HepG2 (cell line): Measurements from ENCODE around the gene PRR15L.

Source experiments
- ARNT ChIP-seq: fragments of 450-650 bp; IDR thresholded peaks from 2 replicates; pipeline ENCODE4 v1.6.1; 2017
- ATM ChIP-seq: fragments of 450-650 bp; IDR thresholded peaks from 2 replicates; pipeline ENCODE4 v1.7.1; 2017; ENCODE audit warnings: mild to moderate bottlenecking, borderline replicate concordance
- EZH2 ChIP-seq: conservative IDR thresholded peaks from 2 replicates; pipeline ENCODE4 v1.6.1; 2012; ENCODE audit warnings: mild to moderate bottlenecking, low read depth, low read length, moderate library complexity
- REPIN1 ChIP-seq: sonication (generic); formaldehyde crosslinking; IDR thresholded peaks from 2 replicates; pipeline ENCODE4 v1.8.0; 2022; ENCODE audit warnings: missing genetic modification reagents, low read depth, mild to moderate bottlenecking, borderline replicate concordance
- TAF1 ChIP-seq: sonication (generic); formaldehyde crosslinking; IDR thresholded peaks from 2 replicates; pipeline ENCODE4 v1.4.0; 2020; ENCODE audit warnings: missing genetic modification reagents
- TF ChIP-seq, protein P1 (sequence below): sonication (generic); formaldehyde crosslinking; IDR thresholded peaks from 2 replicates; pipeline ENCODE4 v1.5.0; 2020; ENCODE audit warnings: mild to moderate bottlenecking, missing genetic modification reagents, moderate library complexity
- TF ChIP-seq, protein P2 (sequence below): sonication (generic); formaldehyde crosslinking; IDR thresholded peaks from 2 replicates; pipeline ENCODE4 v1.4.0; 2020; ENCODE audit warnings: missing genetic modification reagents

DNA sequence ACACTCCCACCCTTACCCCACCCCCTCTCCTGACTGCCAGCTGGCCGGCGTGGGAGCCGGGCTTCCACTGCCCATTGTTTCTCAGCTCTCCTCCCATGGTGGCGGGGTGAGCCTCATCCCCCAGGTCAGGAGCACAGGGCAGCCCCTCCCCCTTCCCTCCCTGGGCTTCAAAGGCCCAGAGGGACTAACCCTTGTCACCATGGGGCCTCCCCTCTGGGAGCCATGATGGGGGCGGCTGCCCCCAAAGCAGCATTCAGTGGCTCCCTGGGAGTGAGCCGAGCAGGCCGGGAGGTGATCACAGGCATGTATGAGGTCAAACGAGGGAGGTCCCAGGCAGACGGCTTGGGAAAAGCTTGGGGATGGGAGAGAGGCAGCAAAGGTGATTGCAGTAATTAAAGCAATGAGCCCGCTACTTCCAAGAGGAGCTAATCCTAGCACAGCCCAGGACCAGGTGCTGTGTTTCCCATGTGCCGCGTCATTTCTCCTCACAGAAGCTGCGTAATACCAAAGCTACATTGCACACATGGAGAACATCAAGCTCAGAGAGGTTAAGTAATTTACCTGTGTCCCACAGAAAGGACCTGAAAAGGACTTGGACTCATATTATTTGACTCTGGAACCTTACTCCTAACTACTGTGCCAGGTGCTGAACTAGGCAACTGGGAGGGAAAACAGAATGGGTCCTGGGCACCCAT is 37.7 kb upstream of the PRR15L start:
- TF ChIP-seq ATM (no peak), REPIN1 (CRISPR knock-in tag) (no peak), ARNT (no peak), TAF1 (CRISPR knock-in tag) (no peak), EZH2 (no peak; the same call in 1 of the 2 replicates)
- TF ChIP-seq, protein P1, sequence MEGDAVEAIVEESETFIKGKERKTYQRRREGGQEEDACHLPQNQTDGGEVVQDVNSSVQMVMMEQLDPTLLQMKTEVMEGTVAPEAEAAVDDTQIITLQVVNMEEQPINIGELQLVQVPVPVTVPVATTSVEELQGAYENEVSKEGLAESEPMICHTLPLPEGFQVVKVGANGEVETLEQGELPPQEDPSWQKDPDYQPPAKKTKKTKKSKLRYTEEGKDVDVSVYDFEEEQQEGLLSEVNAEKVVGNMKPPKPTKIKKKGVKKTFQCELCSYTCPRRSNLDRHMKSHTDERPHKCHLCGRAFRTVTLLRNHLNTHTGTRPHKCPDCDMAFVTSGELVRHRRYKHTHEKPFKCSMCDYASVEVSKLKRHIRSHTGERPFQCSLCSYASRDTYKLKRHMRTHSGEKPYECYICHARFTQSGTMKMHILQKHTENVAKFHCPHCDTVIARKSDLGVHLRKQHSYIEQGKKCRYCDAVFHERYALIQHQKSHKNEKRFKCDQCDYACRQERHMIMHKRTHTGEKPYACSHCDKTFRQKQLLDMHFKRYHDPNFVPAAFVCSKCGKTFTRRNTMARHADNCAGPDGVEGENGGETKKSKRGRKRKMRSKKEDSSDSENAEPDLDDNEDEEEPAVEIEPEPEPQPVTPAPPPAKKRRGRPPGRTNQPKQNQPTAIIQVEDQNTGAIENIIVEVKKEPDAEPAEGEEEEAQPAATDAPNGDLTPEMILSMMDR = no peak
- TF ChIP-seq, protein P2, sequence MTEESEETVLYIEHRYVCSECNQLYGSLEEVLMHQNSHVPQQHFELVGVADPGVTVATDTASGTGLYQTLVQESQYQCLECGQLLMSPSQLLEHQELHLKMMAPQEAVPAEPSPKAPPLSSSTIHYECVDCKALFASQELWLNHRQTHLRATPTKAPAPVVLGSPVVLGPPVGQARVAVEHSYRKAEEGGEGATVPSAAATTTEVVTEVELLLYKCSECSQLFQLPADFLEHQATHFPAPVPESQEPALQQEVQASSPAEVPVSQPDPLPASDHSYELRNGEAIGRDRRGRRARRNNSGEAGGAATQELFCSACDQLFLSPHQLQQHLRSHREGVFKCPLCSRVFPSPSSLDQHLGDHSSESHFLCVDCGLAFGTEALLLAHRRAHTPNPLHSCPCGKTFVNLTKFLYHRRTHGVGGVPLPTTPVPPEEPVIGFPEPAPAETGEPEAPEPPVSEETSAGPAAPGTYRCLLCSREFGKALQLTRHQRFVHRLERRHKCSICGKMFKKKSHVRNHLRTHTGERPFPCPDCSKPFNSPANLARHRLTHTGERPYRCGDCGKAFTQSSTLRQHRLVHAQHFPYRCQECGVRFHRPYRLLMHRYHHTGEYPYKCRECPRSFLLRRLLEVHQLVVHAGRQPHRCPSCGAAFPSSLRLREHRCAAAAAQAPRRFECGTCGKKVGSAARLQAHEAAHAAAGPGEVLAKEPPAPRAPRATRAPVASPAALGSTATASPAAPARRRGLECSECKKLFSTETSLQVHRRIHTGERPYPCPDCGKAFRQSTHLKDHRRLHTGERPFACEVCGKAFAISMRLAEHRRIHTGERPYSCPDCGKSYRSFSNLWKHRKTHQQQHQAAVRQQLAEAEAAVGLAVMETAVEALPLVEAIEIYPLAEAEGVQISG (CRISPR knock-in tag) = no peak
